Measurements from ENCODE around the gene CRYL1. TPM values are rescaled to one million over a fixed set of nuclear protein-coding genes. Genes with fewer than 3 reads are reported as not detected.

CRYL1 gene
- total RNA-seq, 6 experiments from 2014 or later = 10.9 to 13.2 (median 12.0) TPM

- Mint-ChIP-seq H3K9me3 (no peaks in the 10 kb centered on the region), H3K4me1 (ENCODE audit: low read depth) (peaks cover 10% of the 10 kb centered on the region), H3K27ac (no peak overlapping the region), H3K36me3 (ENCODE audit: low read depth) (no peaks in the 10 kb centered on the region), H3K4me3 (no peak overlapping the region), H3K27me3 (ENCODE audit: insufficient read depth) (peaks cover 4% of the 10 kb centered on the region; the same call in 1 of the 2 replicates)
- no peak for TF ChIP-seq CTCF (IDR thresholded peaks at IDR 0.05)
- DNase-seq = no peak
Measured at GRCh38 chr13:20472531-20472930, 53.1 kb downstream of the CRYL1 start.

GRCh38 chr13:20470136-20470535, 55.5 kb downstream of the CRYL1 start:
- TF ChIP-seq CTCF (IDR thresholded peaks at IDR 0.05) = no peak
- no peaks in the 10 kb centered on the region for H3K36me3 Mint-ChIP-seq (ENCODE audit: low read depth)
- peaks cover 10% of the 10 kb centered on the region for H3K27me3 Mint-ChIP-seq (ENCODE audit: insufficient read depth)
- H3K4me1 Mint-ChIP-seq (ENCODE audit: low read depth) = peaks cover 15% of the 10 kb centered on the region
- no peak overlapping the region for H3K27ac Mint-ChIP-seq
- H3K9me3 Mint-ChIP-seq = no peaks in the 10 kb centered on the region
- no peak overlapping the region for H3K4me3 Mint-ChIP-seq
- no peak for DNase-seq

DNA sequence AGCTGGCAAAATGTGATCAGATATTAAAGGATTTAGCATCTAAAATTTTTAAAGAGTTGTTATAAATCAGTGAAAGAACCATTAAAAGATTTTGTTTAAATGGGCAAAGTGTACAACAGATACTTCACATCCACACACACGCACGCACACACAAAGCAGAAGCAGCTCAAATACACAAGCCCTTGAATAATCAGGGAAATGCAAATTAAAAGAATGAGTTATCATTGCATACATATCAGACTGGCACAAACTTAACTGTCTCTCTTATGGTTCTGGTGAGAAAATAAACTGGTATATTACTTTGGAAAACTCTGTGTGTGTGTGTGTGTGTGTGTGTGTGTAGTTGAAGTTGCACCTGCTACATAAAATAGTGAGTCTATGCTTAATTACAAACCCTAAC, 59.3 kb downstream of the CRYL1 start:
- H3K4me3 Mint-ChIP-seq = no peak overlapping the region
- H3K9me3 Mint-ChIP-seq = no peaks in the 10 kb centered on the region
- TF ChIP-seq CTCF (IDR thresholded peaks at IDR 0.05) = no peak
- no peak for DNase-seq
- H3K27me3 Mint-ChIP-seq (ENCODE audit: insufficient read depth) = peaks cover 12% of the 10 kb centered on the region
- H3K36me3 Mint-ChIP-seq (ENCODE audit: low read depth) = no peaks in the 10 kb centered on the region
- no peak overlapping the region for H3K27ac Mint-ChIP-seq
- H3K4me1 Mint-ChIP-seq (ENCODE audit: low read depth) = peaks cover 9% of the 10 kb centered on the region

- Mint-ChIP-seq H3K9me3 (no peaks in the 10 kb centered on the region), H3K36me3 (ENCODE audit: low read depth) (no peaks in the 10 kb centered on the region), H3K4me3 (no peak overlapping the region), H3K27ac (no peak overlapping the region), H3K27me3 (ENCODE audit: insufficient read depth) (peaks cover 12% of the 10 kb centered on the region), H3K4me1 (ENCODE audit: low read depth) (peaks cover 15% of the 10 kb centered on the region)
- DNase-seq = no peak
- no peak for TF ChIP-seq CTCF (IDR thresholded peaks at IDR 0.05)
Measured at GRCh38 chr13:20465218-20465879, 60.3 kb downstream of the CRYL1 start.

- Mint-ChIP-seq H3K27ac (no peak overlapping the region), H3K36me3 (ENCODE audit: low read depth) (no peaks in the 10 kb centered on the region)
- DNase-seq = no peak
Measured at GRCh38 chr13:20462921-20463320, 62.7 kb downstream of the CRYL1 start.

More at GRCh38 chr13:20462921-20463320, 62.7 kb downstream of the CRYL1 start:
- peaks cover 11% of the 10 kb centered on the region for H3K27me3 Mint-ChIP-seq (ENCODE audit: insufficient read depth)
- no peaks in the 10 kb centered on the region for H3K9me3 Mint-ChIP-seq
- H3K4me1 Mint-ChIP-seq (ENCODE audit: low read depth) = peaks cover 15% of the 10 kb centered on the region
- no peak for TF ChIP-seq CTCF (IDR thresholded peaks at IDR 0.05)
- H3K4me3 Mint-ChIP-seq = no peak overlapping the region
